BE2C (cell line): ENCODE data around the gene RFFL.

ENCODE experiments used
- DNase-seq: peaks from one replicate; pipeline ENCODE4 v3.0.0-alpha.2; 2020
- H3K27me3 ChIP-seq: fragments of 250-450 bp; sonication (Bioruptor Pico); 2 replicates; pipeline ENCODE4 v1.5.1; 2020; ENCODE audit warnings: mild to moderate bottlenecking
- H3K36me3 ChIP-seq: fragments of 250-450 bp; sonication (Bioruptor Pico); 2 replicates; pipeline ENCODE4 v1.5.1; 2020; ENCODE audit warnings: mild to moderate bottlenecking
- H3K4me1 ChIP-seq: fragments of 250-450 bp; sonication (Bioruptor Pico); 2 replicates; pipeline ENCODE4 v1.5.1; 2020
- H3K4me3 ChIP-seq: 2 replicates; pipeline ENCODE4 v1.5.1; 2011; ENCODE audit warnings: low read depth, low read length
- H3K9me3 ChIP-seq: fragments of 250-450 bp; sonication (Bioruptor Pico); 2 replicates; pipeline ENCODE4 v1.5.1; 2020
- TF ChIP-seq, protein P1 (sequence below): IDR thresholded peaks from 2 replicates; pipeline ENCODE4 v1.5.1; 2012; ENCODE audit warnings: mild to moderate bottlenecking, low read depth, low read length

The RFFL gene

GRCh38 chr17:35053204-35053603 lies 10.3 kb downstream of the RFFL start:
- Histone ChIP-seq H3K4me1 (peaks cover 5% of the 10 kb centered on the region; the same call in 1 of the 2 replicates), H3K27me3 (no peaks in the 10 kb centered on the region), H3K36me3 (no peaks in the 10 kb centered on the region), H3K4me3 (no peak overlapping the region), H3K9me3 (no peaks in the 10 kb centered on the region)
- DNase-seq, result no peak
- TF ChIP-seq, protein P1, sequence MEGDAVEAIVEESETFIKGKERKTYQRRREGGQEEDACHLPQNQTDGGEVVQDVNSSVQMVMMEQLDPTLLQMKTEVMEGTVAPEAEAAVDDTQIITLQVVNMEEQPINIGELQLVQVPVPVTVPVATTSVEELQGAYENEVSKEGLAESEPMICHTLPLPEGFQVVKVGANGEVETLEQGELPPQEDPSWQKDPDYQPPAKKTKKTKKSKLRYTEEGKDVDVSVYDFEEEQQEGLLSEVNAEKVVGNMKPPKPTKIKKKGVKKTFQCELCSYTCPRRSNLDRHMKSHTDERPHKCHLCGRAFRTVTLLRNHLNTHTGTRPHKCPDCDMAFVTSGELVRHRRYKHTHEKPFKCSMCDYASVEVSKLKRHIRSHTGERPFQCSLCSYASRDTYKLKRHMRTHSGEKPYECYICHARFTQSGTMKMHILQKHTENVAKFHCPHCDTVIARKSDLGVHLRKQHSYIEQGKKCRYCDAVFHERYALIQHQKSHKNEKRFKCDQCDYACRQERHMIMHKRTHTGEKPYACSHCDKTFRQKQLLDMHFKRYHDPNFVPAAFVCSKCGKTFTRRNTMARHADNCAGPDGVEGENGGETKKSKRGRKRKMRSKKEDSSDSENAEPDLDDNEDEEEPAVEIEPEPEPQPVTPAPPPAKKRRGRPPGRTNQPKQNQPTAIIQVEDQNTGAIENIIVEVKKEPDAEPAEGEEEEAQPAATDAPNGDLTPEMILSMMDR, result no peak

DNA sequence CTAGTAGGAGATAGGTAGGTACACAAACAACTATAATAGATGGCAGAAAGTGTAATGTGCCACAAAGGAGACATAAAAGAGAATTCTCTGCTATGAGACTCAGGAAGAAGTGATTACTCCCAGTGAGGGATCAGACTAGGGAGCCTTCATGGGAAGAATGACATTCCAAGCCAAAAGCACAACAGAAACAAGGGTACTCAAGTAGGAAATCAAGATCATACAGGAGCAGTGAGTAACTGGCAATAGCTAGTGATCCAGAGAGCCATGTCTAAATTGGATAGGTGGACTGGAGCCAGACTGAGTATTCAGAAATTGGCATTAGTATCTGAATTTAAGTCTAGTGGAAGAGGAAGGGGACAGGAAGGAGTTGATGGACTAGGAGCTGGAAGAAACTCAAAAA lies 10.7 kb downstream of the RFFL start:
- Histone ChIP-seq H3K9me3 (no peaks in the 10 kb centered on the region), H3K36me3 (no peaks in the 10 kb centered on the region), H3K4me3 (no peak overlapping the region), H3K27me3 (no peaks in the 10 kb centered on the region), H3K4me1 (peaks cover 5% of the 10 kb centered on the region; the same call in 1 of the 2 replicates)
- TF ChIP-seq, protein P1, result no peak
- no peak for DNase-seq

- Histone ChIP-seq H3K36me3 (no peaks in the 10 kb centered on the region), H3K4me3 (no peak overlapping the region), H3K27me3 (no peaks in the 10 kb centered on the region), H3K9me3 (no peaks in the 10 kb centered on the region), H3K4me1 (peaks cover 5% of the 10 kb centered on the region; the same call in 1 of the 2 replicates)
- TF ChIP-seq, protein P1, result no peak
- DNase-seq, result no peak
Measured at GRCh38 chr17:35052241-35052610, 11.3 kb downstream of the RFFL start.

DNA sequence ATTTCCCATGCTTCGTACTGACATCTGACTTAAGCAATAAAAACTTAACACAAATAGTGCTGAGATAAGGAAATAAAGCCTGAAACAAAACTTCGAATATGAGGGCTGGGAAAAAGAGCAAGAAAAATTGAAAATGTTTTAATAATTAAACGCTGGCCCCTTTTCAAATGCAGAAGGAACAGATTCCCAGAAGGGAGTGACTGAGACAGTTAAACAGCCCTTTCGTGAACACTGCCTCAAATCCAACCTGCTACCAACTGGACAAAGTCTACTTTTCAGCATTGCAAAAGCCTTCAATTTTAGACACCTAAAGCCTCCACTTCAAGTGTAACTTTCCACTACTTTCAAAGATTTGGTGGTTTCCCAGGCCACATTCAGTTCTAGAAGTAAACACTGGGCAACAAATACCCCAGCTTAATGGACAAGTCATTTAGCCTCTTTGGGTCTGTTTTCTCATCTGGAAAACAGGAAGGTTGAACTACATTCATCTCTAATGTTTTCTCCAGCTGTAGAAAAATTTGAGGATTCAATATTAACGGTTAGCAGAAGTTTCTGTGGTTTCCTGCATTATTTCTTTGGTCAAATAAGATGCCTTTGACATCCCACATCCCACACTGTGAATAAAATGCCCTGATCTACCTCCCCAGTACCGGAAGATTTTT lies 11.8 kb downstream of the RFFL start:
- Histone ChIP-seq H3K36me3 (no peaks in the 10 kb centered on the region), H3K4me1 (peaks cover 5% of the 10 kb centered on the region; the same call in 1 of the 2 replicates), H3K4me3 (no peak overlapping the region), H3K27me3 (no peaks in the 10 kb centered on the region), H3K9me3 (no peaks in the 10 kb centered on the region)
- no peak for DNase-seq
- TF ChIP-seq, protein P1, result no peak

- Histone ChIP-seq H3K36me3 (no peaks in the 10 kb centered on the region), H3K27me3 (no peaks in the 10 kb centered on the region), H3K4me1 (peaks cover 5% of the 10 kb centered on the region; the same call in 1 of the 2 replicates), H3K9me3 (no peaks in the 10 kb centered on the region), H3K4me3 (no peak overlapping the region)
- TF ChIP-seq, protein P1, result no peak
- DNase-seq, result no peak
Measured at GRCh38 chr17:35051183-35051578, 12.3 kb downstream of the RFFL start.

DNA sequence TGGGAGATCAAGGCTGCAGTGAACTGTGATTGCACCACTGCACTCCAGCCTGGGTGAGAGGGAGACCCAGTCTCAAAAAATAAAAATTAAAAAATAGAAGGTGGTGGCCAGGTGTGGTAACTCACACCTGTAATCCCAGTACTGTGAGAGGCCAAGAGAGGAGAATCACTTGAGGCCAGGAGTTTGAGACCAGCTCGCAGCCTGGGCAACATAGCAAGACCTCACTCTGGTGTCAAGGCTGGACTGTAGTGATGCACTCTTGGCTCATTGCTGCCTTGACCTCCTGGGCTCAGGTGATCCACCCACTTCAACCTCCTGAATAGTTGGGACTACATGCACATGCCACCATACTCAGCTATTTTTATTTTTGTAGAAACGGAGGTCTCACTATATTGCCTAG lies 13.3 kb downstream of the RFFL start:
- Histone ChIP-seq H3K9me3 (no peaks in the 10 kb centered on the region), H3K4me3 (no peak overlapping the region), H3K27me3 (no peaks in the 10 kb centered on the region), H3K4me1 (peaks cover 5% of the 10 kb centered on the region; the same call in 1 of the 2 replicates), H3K36me3 (no peaks in the 10 kb centered on the region)
- TF ChIP-seq, protein P1, result no peak
- no peak for DNase-seq
